SK-N-DZ (cell line): ENCODE data around the gene KRTAP10-6.
"Not testable (repeated sequence)": the region's sequence is repeated elsewhere in the genome, so short reads cannot be mapped to it uniquely, and the experiment has no call there.

ENCODE experiments used
- DNase-seq: peaks from one replicate; pipeline ENCODE4 v3.0.0-alpha.2; 2015; ENCODE audit warnings: low spot score

The KRTAP10-6 gene

GRCh38 chr21:44617071-44617501 is 24.8 kb upstream of the KRTAP10-6 start:
- no peak for DNase-seq

- DNase-seq = no peak
Observed at GRCh38 chr21:44616591-44616926, 24.3 kb upstream of the KRTAP10-6 start.

- DNase-seq = no peak
Observed at GRCh38 chr21:44615911-44616590, 23.7 kb upstream of the KRTAP10-6 start.

- DNase-seq = no peak
Observed at GRCh38 chr21:44615466-44615865, 23.2 kb upstream of the KRTAP10-6 start.

- no peak for DNase-seq
Observed at GRCh38 chr21:44614961-44615391, 22.7 kb upstream of the KRTAP10-6 start.

- DNase-seq = no peak
Observed at GRCh38 chr21:44614161-44614631, 21.9 kb upstream of the KRTAP10-6 start.

- DNase-seq = no peak
Observed at GRCh38 chr21:44613386-44614155, 21.3 kb upstream of the KRTAP10-6 start.

GRCh38 chr21:44612669-44613229 is 20.4 kb upstream of the KRTAP10-6 start:
- DNase-seq = no peak

- DNase-seq = no peak
Observed at GRCh38 chr21:44612029-44612486, 19.8 kb upstream of the KRTAP10-6 start, which contains the start of gene KRTAP10-8. KRTAP10-8 (plus strand) TSS chr21:44612079; CDS start chr21:44612101, 22 bp downstream.

GRCh38 chr21:44611551-44611950 is 19.2 kb upstream of the KRTAP10-6 start:
- no peak for DNase-seq

GRCh38 chr21:44610157-44610843 is 18.0 kb upstream of the KRTAP10-6 start:
- DNase-seq = not testable (repeated sequence)

GRCh38 chr21:44609193-44609592 is 16.9 kb upstream of the KRTAP10-6 start:
- DNase-seq = no peak

GRCh38 chr21:44606495-44606894 is 14.2 kb upstream of the KRTAP10-6 start:
- DNase-seq = no peak

GRCh38 chr21:44603911-44604310 is 11.6 kb upstream of the KRTAP10-6 start:
- no peak for DNase-seq

- DNase-seq = no peak
Observed at GRCh38 chr21:44603109-44603875, 11.0 kb upstream of the KRTAP10-6 start.

GRCh38 chr21:44602463-44602850 is 10.2 kb upstream of the KRTAP10-6 start:
- DNase-seq = no peak

- no peak for DNase-seq
Observed at GRCh38 chr21:44601596-44602462, 9.5 kb upstream of the KRTAP10-6 start.

- DNase-seq = not testable (repeated sequence)
Observed at GRCh38 chr21:44601091-44601490, 8.8 kb upstream of the KRTAP10-6 start.

GRCh38 chr21:44600118-44600978 is 8.0 kb upstream of the KRTAP10-6 start, which contains the start of gene KRTAP10-7:
KRTAP10-7 (plus strand) TSS chr21:44600597; CDS start chr21:44600622, 25 bp downstream.
- not testable (repeated sequence) for DNase-seq
